Panc1 (cell line): ENCODE measurements around the gene SMOC2. TPM values are rescaled to one million over a fixed set of nuclear protein-coding genes. Genes with fewer than 3 reads are reported as not detected.

ENCODE experiments used
- ATAC-seq: fragments of 200-7000 bp; cut with Tn5 transposase; 2 replicates; pipeline ENCODE4 v1.9.1; 2020; ENCODE audit warnings: mild to moderate bottlenecking, moderate library complexity
- BruUV-seq: library from RNA; stranded (reverse); fragments of 400-500 nt; replicated peaks from 2 replicates; lab custom pipeline; 2021; lab: Mats Ljungman, UMichigan
- CTCF ChIA-PET: fragments of 300-600 bp; sonication (Branson Sonifier 250); formaldehyde crosslinking; loops from one replicate; lab custom pipeline; 2022; ENCODE audit warnings: antibody characterized with exemption; lab: Charles Lee
- POLR2A ChIA-PET: fragments of 300-600 bp; sonication (Branson Sonifier 250); formaldehyde crosslinking; loops from one replicate; lab custom pipeline; 2022; ENCODE audit warnings: antibody characterized with exemption; lab: Charles Lee
- DNase-seq: peaks from one replicate; pipeline ENCODE4 v3.0.0-alpha.2; 2010; ENCODE audit warnings: low read depth, low spot score
- H3K27ac ChIP-seq: 2 replicates; pipeline ENCODE4 v1.5.1; 2011; ENCODE audit warnings: mild to moderate bottlenecking, low read length, inconsistent platforms
- H3K27me3 ChIP-seq: fragments of 200-500 bp; sonication (Bioruptor generic); 2 replicates; pipeline ENCODE4 v1.6.0; 2014; ENCODE audit warnings: low read length, inconsistent platforms; ENCODE audit not compliant: control insufficient read depth, insufficient read depth
- H3K36me3 ChIP-seq: fragments of 200-500 bp; sonication (Bioruptor generic); 2 replicates; pipeline ENCODE4 v1.5.1; 2014; ENCODE audit warnings: inconsistent platforms, mild to moderate bottlenecking, low read length, moderate library complexity; ENCODE audit not compliant: control insufficient read depth, insufficient read depth
- H3K4me1 ChIP-seq: 2 replicates; pipeline ENCODE4 v1.5.1; 2011; ENCODE audit warnings: inconsistent platforms, mild to moderate bottlenecking, low read length, moderate library complexity; ENCODE audit not compliant: control insufficient read depth, insufficient read depth
- H3K4me3 ChIP-seq, 2 experiments: 2 replicates each; pipeline ENCODE4 v1.5.1; 2011 to 2012; ENCODE audit warnings: low read depth in 2 of 2, low read length in 2 of 2, mild to moderate bottlenecking in 2 of 2, inconsistent platforms in 1 of 2, moderate library complexity in 1 of 2
- H3K9me3 ChIP-seq: fragments of 200-500 bp; sonication (Bioruptor generic); 2 replicates; pipeline ENCODE4 v1.5.1; 2014; ENCODE audit warnings: low read depth, mild to moderate bottlenecking, inconsistent platforms, low read length, moderate library complexity; ENCODE audit not compliant: control insufficient read depth, insufficient read depth
- POLR2AphosphoS5 ChIP-seq: IDR thresholded peaks from 2 replicates; pipeline ENCODE4 v1.6.1; 2012; ENCODE audit warnings: mild to moderate bottlenecking, low read depth, low read length, moderate library complexity
- SIN3A ChIP-seq: IDR thresholded peaks from 2 replicates; pipeline ENCODE4 v1.6.1; 2012; ENCODE audit warnings: low read depth, mild to moderate bottlenecking, low read length, moderate library complexity, borderline replicate concordance; ENCODE audit not compliant: insufficient read depth
- TCF7L2 ChIP-seq: IDR thresholded peaks from 2 replicates; pipeline ENCODE4 v1.6.1; 2011; ENCODE audit warnings: mild to moderate bottlenecking, low read depth, low read length, inconsistent platforms
- in situ Hi-C: cut with HindIII; loops from 2 replicates; pipeline ENCODE4 v1.10.0; 2016; ENCODE audit warnings: low sequenced_read_pairs, low pct_unique_long_range_greater_than_20kb
- intact Hi-C: fragments of 100-400 bp; cut with micrococcal nuclease; formaldehyde crosslinking; loops from one replicate; pipeline ENCODE4 v1.10.0; 2022; ENCODE audit not compliant: unreplicated experiment
- total RNA-seq: library from RNA; stranded (reverse); gene quantifications from one replicate; pipeline ENCODE4 v1.2.1, GENCODE V29; 2021; ENCODE audit not compliant: unreplicated experiment
- TF ChIP-seq, protein P1 (sequence below): fragments of 450-650 bp; IDR thresholded peaks from 2 replicates; pipeline ENCODE4 v1.5.1; 2017; ENCODE audit warnings: mild to moderate bottlenecking
- TF ChIP-seq, protein P2 (sequence below), 2 experiments: IDR thresholded peaks; 2 replicates each; pipeline ENCODE4 v1.6.1; 2011 to 2012; ENCODE audit warnings: low read depth in 2 of 2, control low read depth in 1 of 2, low read length in 1 of 2, mild to moderate bottlenecking in 1 of 2, moderate library complexity in 1 of 2; ENCODE audit not compliant: insufficient read depth in 1 of 2

SMOC2 gene
- total RNA-seq, 1 experiment from 2014 or later: 0.13 TPM

DNA sequence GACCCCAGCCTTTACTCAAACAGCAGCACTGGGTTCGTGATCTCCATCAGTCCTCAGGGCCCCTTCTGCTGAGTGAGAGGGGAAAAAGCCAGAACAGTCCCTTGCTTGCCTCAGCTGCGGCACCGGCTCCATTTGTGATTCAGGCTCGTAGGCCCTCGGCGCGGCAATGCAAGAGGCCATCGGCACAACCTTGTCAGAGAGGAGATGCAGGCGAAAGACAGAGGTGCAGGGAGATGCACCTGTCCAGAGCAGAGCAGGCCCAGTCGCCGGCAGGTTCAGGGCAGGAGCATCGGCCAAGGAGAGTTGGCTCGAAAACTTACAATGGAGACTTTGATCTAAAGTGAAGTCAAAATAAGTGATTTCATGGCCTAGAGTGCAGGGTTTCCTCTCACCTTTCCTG, 171.6 kb downstream of the SMOC2 start:
- intact Hi-C loops: loop anchor here (10.0 kb wide), 1 partner anchor 272 kb away; no protein-coding TSS in a partner anchor
- H3K36me3 ChIP-seq: no peaks in the 10 kb centered on the region
- TF ChIP-seq, protein P1, sequence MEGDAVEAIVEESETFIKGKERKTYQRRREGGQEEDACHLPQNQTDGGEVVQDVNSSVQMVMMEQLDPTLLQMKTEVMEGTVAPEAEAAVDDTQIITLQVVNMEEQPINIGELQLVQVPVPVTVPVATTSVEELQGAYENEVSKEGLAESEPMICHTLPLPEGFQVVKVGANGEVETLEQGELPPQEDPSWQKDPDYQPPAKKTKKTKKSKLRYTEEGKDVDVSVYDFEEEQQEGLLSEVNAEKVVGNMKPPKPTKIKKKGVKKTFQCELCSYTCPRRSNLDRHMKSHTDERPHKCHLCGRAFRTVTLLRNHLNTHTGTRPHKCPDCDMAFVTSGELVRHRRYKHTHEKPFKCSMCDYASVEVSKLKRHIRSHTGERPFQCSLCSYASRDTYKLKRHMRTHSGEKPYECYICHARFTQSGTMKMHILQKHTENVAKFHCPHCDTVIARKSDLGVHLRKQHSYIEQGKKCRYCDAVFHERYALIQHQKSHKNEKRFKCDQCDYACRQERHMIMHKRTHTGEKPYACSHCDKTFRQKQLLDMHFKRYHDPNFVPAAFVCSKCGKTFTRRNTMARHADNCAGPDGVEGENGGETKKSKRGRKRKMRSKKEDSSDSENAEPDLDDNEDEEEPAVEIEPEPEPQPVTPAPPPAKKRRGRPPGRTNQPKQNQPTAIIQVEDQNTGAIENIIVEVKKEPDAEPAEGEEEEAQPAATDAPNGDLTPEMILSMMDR: no peak
- TF ChIP-seq POLR2AphosphoS5: no peak
- TF ChIP-seq, protein P2, sequence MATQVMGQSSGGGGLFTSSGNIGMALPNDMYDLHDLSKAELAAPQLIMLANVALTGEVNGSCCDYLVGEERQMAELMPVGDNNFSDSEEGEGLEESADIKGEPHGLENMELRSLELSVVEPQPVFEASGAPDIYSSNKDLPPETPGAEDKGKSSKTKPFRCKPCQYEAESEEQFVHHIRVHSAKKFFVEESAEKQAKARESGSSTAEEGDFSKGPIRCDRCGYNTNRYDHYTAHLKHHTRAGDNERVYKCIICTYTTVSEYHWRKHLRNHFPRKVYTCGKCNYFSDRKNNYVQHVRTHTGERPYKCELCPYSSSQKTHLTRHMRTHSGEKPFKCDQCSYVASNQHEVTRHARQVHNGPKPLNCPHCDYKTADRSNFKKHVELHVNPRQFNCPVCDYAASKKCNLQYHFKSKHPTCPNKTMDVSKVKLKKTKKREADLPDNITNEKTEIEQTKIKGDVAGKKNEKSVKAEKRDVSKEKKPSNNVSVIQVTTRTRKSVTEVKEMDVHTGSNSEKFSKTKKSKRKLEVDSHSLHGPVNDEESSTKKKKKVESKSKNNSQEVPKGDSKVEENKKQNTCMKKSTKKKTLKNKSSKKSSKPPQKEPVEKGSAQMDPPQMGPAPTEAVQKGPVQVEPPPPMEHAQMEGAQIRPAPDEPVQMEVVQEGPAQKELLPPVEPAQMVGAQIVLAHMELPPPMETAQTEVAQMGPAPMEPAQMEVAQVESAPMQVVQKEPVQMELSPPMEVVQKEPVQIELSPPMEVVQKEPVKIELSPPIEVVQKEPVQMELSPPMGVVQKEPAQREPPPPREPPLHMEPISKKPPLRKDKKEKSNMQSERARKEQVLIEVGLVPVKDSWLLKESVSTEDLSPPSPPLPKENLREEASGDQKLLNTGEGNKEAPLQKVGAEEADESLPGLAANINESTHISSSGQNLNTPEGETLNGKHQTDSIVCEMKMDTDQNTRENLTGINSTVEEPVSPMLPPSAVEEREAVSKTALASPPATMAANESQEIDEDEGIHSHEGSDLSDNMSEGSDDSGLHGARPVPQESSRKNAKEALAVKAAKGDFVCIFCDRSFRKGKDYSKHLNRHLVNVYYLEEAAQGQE (IDR thresholded peaks at IDR 0.05; ENCODE audit: insufficient read depth in 1 of 2, low read depth in 2 of 2, low read length in 1 of 2): no peak
- no peak for TF ChIP-seq TCF7L2
- no peak overlapping the region for H3K27ac ChIP-seq
- no peaks in the 10 kb centered on the region for H3K4me1 ChIP-seq
- H3K9me3 ChIP-seq: no peaks in the 10 kb centered on the region
- ATAC-seq (no peak), DNase-seq (no peak)
- no TSS peak for BruUV-seq
- in situ Hi-C loops: no loop called here
- H3K4me3 ChIP-seq: no peak overlapping the region
- peaks cover 3% of the 10 kb centered on the region; the same call in 1 of the 2 replicates for H3K27me3 ChIP-seq
- ChIA-PET CTCF (no interaction called here), POLR2A (no interaction called here)

DNA sequence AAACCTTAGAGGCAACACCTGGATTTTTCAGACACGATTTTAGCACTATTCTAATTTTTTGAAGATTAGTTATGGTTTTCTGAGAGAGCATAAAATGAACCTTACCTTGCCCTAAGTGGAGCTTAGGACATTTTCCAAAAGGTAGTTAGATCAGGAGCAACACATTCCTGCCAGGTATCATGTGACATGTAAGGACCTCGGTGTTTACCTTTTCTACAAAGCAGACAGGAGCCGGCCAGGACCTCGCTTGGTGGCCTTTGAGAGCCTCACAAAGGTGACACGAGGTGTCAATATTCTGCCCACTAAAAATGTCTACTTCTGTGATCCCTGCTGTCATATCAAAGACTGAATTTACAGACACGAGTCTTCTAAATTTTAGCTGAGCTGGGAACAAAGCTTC, 174.9 kb downstream of the SMOC2 start:
- in situ Hi-C loops: no loop called here
- intact Hi-C loops: loop anchor here (10.0 kb wide), 1 partner anchor 269 kb away; no protein-coding TSS in a partner anchor
- no peaks in the 10 kb centered on the region for H3K27me3 ChIP-seq
- POLR2A ChIA-PET: no interaction called here
- no peak overlapping the region for H3K4me3 ChIP-seq
- no peak for ATAC-seq
- H3K9me3 ChIP-seq: no peaks in the 10 kb centered on the region
- TF ChIP-seq TCF7L2 (no peak), SIN3A (no peak), POLR2AphosphoS5 (no peak)
- TF ChIP-seq, protein P1: no peak
- TF ChIP-seq, protein P2 (IDR thresholded peaks at IDR 0.05; ENCODE audit: insufficient read depth in 1 of 2, low read depth in 2 of 2, low read length in 1 of 2): no peak
- no peaks in the 10 kb centered on the region for H3K36me3 ChIP-seq
- no peaks in the 10 kb centered on the region for H3K4me1 ChIP-seq
- H3K27ac ChIP-seq: no peak overlapping the region
- no TSS peak for BruUV-seq
- CTCF ChIA-PET: interaction anchor here (0.6 to 1.1 kb wide), 2 partner anchors 10 to 118 kb away, joined by 3 to 5 read pairs; no protein-coding TSS in a partner anchor
- DNase-seq: no peak
